HepG2 (cell line): ENCODE data around the gene SEC14L1. TPM values are rescaled to one million over a fixed set of nuclear protein-coding genes. Genes with fewer than 3 reads are reported as not detected.

Experiments
- ARID5B ChIP-seq: IDR thresholded peaks from 2 replicates; pipeline ENCODE4 v1.4.0; 2020; ENCODE audit warnings: mild to moderate bottlenecking, missing genetic modification reagents
- CEBPB ChIP-seq: IDR thresholded peaks from 2 replicates; pipeline ENCODE4 v1.6.1; 2011; ENCODE audit warnings: low read depth, low read length, improper control_type of control experiment, borderline replicate concordance
- CHD4 ChIP-seq: fragments of 200-600 bp; sonication (generic); IDR thresholded peaks from 2 replicates; pipeline ENCODE4 v1.7.0; 2017; ENCODE audit warnings: mild to moderate bottlenecking, low read length, borderline replicate concordance
- E2F1 ChIP-seq: sonication (generic); formaldehyde crosslinking; IDR thresholded peaks from 2 replicates; pipeline ENCODE4 v1.5.0; 2020; ENCODE audit warnings: missing genetic modification reagents
- MLX ChIP-seq: IDR thresholded peaks from 2 replicates; pipeline ENCODE4 v1.6.1; 2016
- SAP130 ChIP-seq: IDR thresholded peaks from 2 replicates; pipeline ENCODE4 v1.6.1; 2016; ENCODE audit warnings: low read depth
- SCMH1 ChIP-seq: sonication (generic); formaldehyde crosslinking; IDR thresholded peaks from 2 replicates; pipeline ENCODE4 v1.9.0; 2021; ENCODE audit warnings: missing genetic modification reagents, mild to moderate bottlenecking, borderline replicate concordance
- TBX2 ChIP-seq: sonication (generic); formaldehyde crosslinking; IDR thresholded peaks from 2 replicates; pipeline ENCODE4 v1.5.0; 2020; ENCODE audit warnings: missing genetic modification reagents, mild to moderate bottlenecking, borderline replicate concordance
- TEAD3 ChIP-seq: optimal IDR thresholded peaks from 2 replicates; pipeline ENCODE3; 2016; ENCODE audit warnings: borderline replicate concordance
- ZNF253 ChIP-seq: sonication (generic); formaldehyde crosslinking; IDR thresholded peaks from 2 replicates; pipeline ENCODE4 v1.8.0; 2022; ENCODE audit warnings: mild to moderate bottlenecking, missing genetic modification reagents, borderline replicate concordance
- ZNF280B ChIP-seq: sonication (generic); formaldehyde crosslinking; IDR thresholded peaks from 2 replicates; pipeline ENCODE4 v1.5.0; 2020; ENCODE audit warnings: missing genetic modification reagents, mild to moderate bottlenecking, borderline replicate concordance
- ZNF326 ChIP-seq: sonication (generic); formaldehyde crosslinking; IDR thresholded peaks from 2 replicates; pipeline ENCODE4 v1.4.0; 2020; ENCODE audit warnings: missing genetic modification reagents, borderline replicate concordance
- ZNF501 ChIP-seq: sonication (generic); formaldehyde crosslinking; IDR thresholded peaks from 2 replicates; pipeline ENCODE4 v1.5.1; 2020; ENCODE audit warnings: mild to moderate bottlenecking, moderate library complexity, missing genetic modification reagents
- ZNF512B ChIP-seq: sonication (generic); formaldehyde crosslinking; IDR thresholded peaks from 2 replicates; pipeline ENCODE4 v1.5.1; 2020; ENCODE audit warnings: missing genetic modification reagents, mild to moderate bottlenecking, borderline replicate concordance
- ZNF549 ChIP-seq: sonication (generic); formaldehyde crosslinking; IDR thresholded peaks from 2 replicates; pipeline ENCODE4 v1.5.0; 2020; ENCODE audit warnings: missing genetic modification reagents
- ZNF598 ChIP-seq: sonication (generic); formaldehyde crosslinking; IDR thresholded peaks from 2 replicates; pipeline ENCODE4 v1.5.1; 2020; ENCODE audit warnings: mild to moderate bottlenecking, missing genetic modification reagents, borderline replicate concordance
- ZNF644 ChIP-seq: IDR thresholded peaks from 2 replicates; pipeline ENCODE4 v1.6.1; 2016; ENCODE audit warnings: low read depth
- ZNF740 ChIP-seq: sonication (generic); formaldehyde crosslinking; IDR thresholded peaks from 2 replicates; pipeline ENCODE4 v1.4.0; 2020; ENCODE audit warnings: missing genetic modification reagents
- ZNF816 ChIP-seq: sonication (generic); formaldehyde crosslinking; IDR thresholded peaks from 2 replicates; pipeline ENCODE4 v1.8.0; 2022; ENCODE audit warnings: missing genetic modification reagents, mild to moderate bottlenecking, borderline replicate concordance
- ZNF879 ChIP-seq: sonication (generic); formaldehyde crosslinking; IDR thresholded peaks from 2 replicates; pipeline ENCODE4 v1.8.1; 2023; ENCODE audit warnings: missing genetic modification reagents
- polyA plus RNA-seq, 8 experiments: library from polyadenylated mRNA; depleted of rRNA in 3 of 8; stranded (reverse) in 7 of 8; unstranded in 1 of 8; fragments of >200 nt; fragmentation: Illumina TruSeq in 4 of 8; extraction: Trizol in 4 of 8; gene quantifications; 2 replicates each; pipeline versions ENCODE4 v1.2.1 to v1.2.3, GENCODE V29; 2011 to 2016; ENCODE audit warnings: low read depth in 4 of 8, missing spikeins in 1 of 8, mixed read lengths in 1 of 8; ENCODE audit not compliant: insufficient read depth in 1 of 8
- total RNA-seq, 5 experiments: library from RNA; depleted of rRNA; stranded (reverse); fragments of >200 nt; fragmentation: Illumina TruSeq; extraction: Trizol; gene quantifications; 2 replicates each; pipeline ENCODE4 v1.2.3, GENCODE V29; 2016; ENCODE audit warnings: low read depth in 1 of 5

Gene SEC14L1
- total and polyA plus RNA-seq, 2 of the 13 experiments (the other 11 are each of a cell fraction or from before 2014, with no cell fraction given): 26.3 to 43.9 TPM

GRCh38 chr17:77247048-77247541 is 106.3 kb downstream of the SEC14L1 start (continued):
- no peak; the same call in 1 of the 2 replicates for TF ChIP-seq ZNF280B (CRISPR knock-in tag)
- TF ChIP-seq ZNF326: no peak
- peak; percentile 86 for TF ChIP-seq ZNF501
- TF ChIP-seq ZNF598: peak; percentile 81; the same call in 1 of the 2 replicates
- TF ChIP-seq ZNF879: no peak
- TF ChIP-seq MLX (CRISPR knock-in tag): no peak
- peak; percentile 68; the same call in 1 of the 2 replicates for TF ChIP-seq ZNF253 (CRISPR knock-in tag)
- TF ChIP-seq ARID5B (CRISPR knock-in tag): peak; percentile 57; the same call in 1 of the 2 replicates
- TF ChIP-seq TEAD3: peak; percentile 52
- TF ChIP-seq SCMH1: no peak
- TF ChIP-seq TBX2 (CRISPR knock-in tag): peak; percentile 64; the same call in 1 of the 2 replicates
- TF ChIP-seq E2F1 (CRISPR knock-in tag): no peak
- no peak for TF ChIP-seq ZNF512B (CRISPR knock-in tag)
- TF ChIP-seq ZNF549 (CRISPR knock-in tag): no peak
- TF ChIP-seq CHD4: no peak
- TF ChIP-seq SAP130 (CRISPR knock-in tag): peak; percentile 40
- TF ChIP-seq ZNF740: 0 out of 2 replicates have a peak, but pooled peaks have one; percentile 38
- no peak for TF ChIP-seq ZNF816
- TF ChIP-seq ZNF644 (CRISPR knock-in tag): no peak
- TF ChIP-seq CEBPB: no peak
